HEK293 (cell line): ENCODE data around the gene PRSS50.

Experiments used
- CTCF ChIA-PET: fragments of 350-600 bp; formaldehyde crosslinking; extraction: SDS; loops from one replicate; lab custom pipeline; 2021; ENCODE audit warnings: antibody characterized with exemption; lab: Yijun Ruan, JAX
- POLR2A ChIA-PET: fragments of 300-600 bp; formaldehyde crosslinking; extraction: SDS; loops from one replicate; lab custom pipeline; 2020; ENCODE audit warnings: antibody characterized with exemption, inconsistent platforms; lab: Yijun Ruan, JAX
- H3K27ac ChIP-seq: fragments of 200-500 bp; sonication (Bioruptor generic); 2 replicates; pipeline ENCODE4 v1.5.1; 2014; ENCODE audit warnings: low read depth, low read length, control low read depth, inconsistent platforms; ENCODE audit errors: extremely low read depth
- H3K36me3 ChIP-seq, 2 experiments: fragments of 200-500 bp in 1 of 2; sonication (Bioruptor generic) in 1 of 2; 1 replicate in 1 of 2; 2 replicates in 1 of 2; pipeline ENCODE4 v1.5.1; 2014 to 2017; ENCODE audit warnings: inconsistent platforms in 2 of 2, low read length in 2 of 2; ENCODE audit not compliant: control insufficient read depth in 2 of 2, insufficient read depth in 1 of 2
- H3K4me1 ChIP-seq: fragments of 200-500 bp; sonication (Bioruptor generic); 2 replicates; pipeline ENCODE4 v1.5.1; 2014; ENCODE audit warnings: mild to moderate bottlenecking, low read length, inconsistent platforms; ENCODE audit not compliant: control insufficient read depth, insufficient read depth
- H3K4me3 ChIP-seq: 2 replicates; pipeline ENCODE4 v1.5.1; 2011; ENCODE audit warnings: low read depth, mild to moderate bottlenecking, control low read depth, low read length, moderate library complexity
- H3K9me3 ChIP-seq: fragments of 200-500 bp; sonication (Bioruptor generic); 2 replicates; pipeline ENCODE4 v1.5.1; 2014; ENCODE audit warnings: low read depth, low read length, inconsistent platforms; ENCODE audit not compliant: control insufficient read depth, insufficient read depth
- CTCF ChIP-seq: fragments of 450-650 bp; formaldehyde crosslinking; IDR thresholded peaks from 2 replicates; pipeline ENCODE4 v1.5.1; 2016; ENCODE audit warnings: missing biosample characterization, missing genetic modification characterization
- EGR2 ChIP-seq: fragments of 450-650 bp; formaldehyde crosslinking; IDR thresholded peaks from 2 replicates; pipeline ENCODE4 v1.5.1; 2016; ENCODE audit warnings: low read depth, missing biosample characterization, missing genetic modification characterization
- GLI4 ChIP-seq: fragments of 450-650 bp; formaldehyde crosslinking; IDR thresholded peaks from 2 replicates; pipeline ENCODE4 v1.5.1; 2016; ENCODE audit warnings: missing biosample characterization, missing genetic modification characterization
- IKZF3 ChIP-seq: fragments of 450-650 bp; IDR thresholded peaks from 2 replicates; pipeline ENCODE4 v1.5.0; 2018; ENCODE audit warnings: missing biosample characterization, mild to moderate bottlenecking, missing genetic modification characterization, moderate library complexity
- PBX3 ChIP-seq: sonication (generic); formaldehyde crosslinking; IDR thresholded peaks from 2 replicates; pipeline ENCODE4 v1.8.1; 2022; ENCODE audit warnings: mild to moderate bottlenecking, moderate library complexity, missing genetic modification reagents
- SETDB1 ChIP-seq: IDR thresholded peaks from one replicate; pipeline ENCODE4 v1.6.1; 2017; ENCODE audit warnings: mild to moderate bottlenecking, low read length, moderate library complexity, mixed read lengths; ENCODE audit not compliant: insufficient read length
- ZBTB6 ChIP-seq: fragments of 450-650 bp; formaldehyde crosslinking; IDR thresholded peaks from 2 replicates; pipeline ENCODE4 v1.5.1; 2017; ENCODE audit warnings: missing biosample characterization, missing genetic modification characterization
- ZFP69B ChIP-seq: fragments of 450-650 bp; formaldehyde crosslinking; IDR thresholded peaks from 2 replicates; pipeline ENCODE4 v1.5.1; 2016; ENCODE audit warnings: missing biosample characterization, missing genetic modification characterization
- ZNF114 ChIP-seq: fragments of 450-650 bp; formaldehyde crosslinking; IDR thresholded peaks from 2 replicates; pipeline ENCODE4 v1.5.0; 2017; ENCODE audit warnings: missing biosample characterization, missing genetic modification characterization
- ZNF16 ChIP-seq: fragments of 450-650 bp; formaldehyde crosslinking; IDR thresholded peaks from 2 replicates; pipeline ENCODE4 v1.5.1; 2016; ENCODE audit warnings: low read depth, missing biosample characterization, missing genetic modification characterization
- ZNF184 ChIP-seq: fragments of 450-650 bp; IDR thresholded peaks from 2 replicates; pipeline ENCODE4 v1.5.1; 2018; ENCODE audit warnings: missing biosample characterization, mild to moderate bottlenecking, missing genetic modification characterization
- ZNF19 ChIP-seq: fragments of 450-650 bp; formaldehyde crosslinking; IDR thresholded peaks from 2 replicates; pipeline ENCODE4; 2016; ENCODE audit warnings: missing biosample characterization, missing genetic modification characterization, low read depth
- ZNF202 ChIP-seq: fragments of 450-650 bp; formaldehyde crosslinking; IDR thresholded peaks from 2 replicates; pipeline ENCODE4 v1.5.1; 2016; ENCODE audit warnings: missing biosample characterization, missing genetic modification characterization, borderline replicate concordance
- ZNF221 ChIP-seq: fragments of 450-650 bp; formaldehyde crosslinking; IDR thresholded peaks from 2 replicates; pipeline ENCODE4 v1.5.1; 2017; ENCODE audit warnings: missing biosample characterization, missing genetic modification characterization, borderline replicate concordance
- ZNF23 ChIP-seq: fragments of 450-650 bp; formaldehyde crosslinking; IDR thresholded peaks from 2 replicates; pipeline ENCODE4 v1.5.1; 2016; ENCODE audit warnings: missing biosample characterization, missing genetic modification characterization, borderline replicate concordance
- ZNF292 ChIP-seq: fragments of 450-650 bp; formaldehyde crosslinking; IDR thresholded peaks from 2 replicates; pipeline ENCODE4 v1.5.1; 2016; ENCODE audit warnings: low read depth, missing biosample characterization, missing genetic modification characterization, borderline replicate concordance
- ZNF324 ChIP-seq: fragments of 450-650 bp; formaldehyde crosslinking; IDR thresholded peaks from 2 replicates; pipeline ENCODE4 v1.5.1; 2016; ENCODE audit warnings: missing biosample characterization, missing genetic modification characterization
- ZNF433 ChIP-seq: fragments of 450-650 bp; formaldehyde crosslinking; IDR thresholded peaks from 2 replicates; pipeline ENCODE4 v1.5.1; 2016; ENCODE audit warnings: missing biosample characterization, missing genetic modification characterization, low read depth
- ZNF558 ChIP-seq: fragments of 450-650 bp; formaldehyde crosslinking; IDR thresholded peaks from 2 replicates; pipeline ENCODE4 v1.5.1; 2016; ENCODE audit warnings: missing biosample characterization, missing genetic modification characterization
- ZNF560 ChIP-seq: fragments of 450-650 bp; formaldehyde crosslinking; IDR thresholded peaks from 2 replicates; pipeline ENCODE4 v1.5.1; 2017; ENCODE audit warnings: missing biosample characterization, missing genetic modification characterization, borderline replicate concordance
- ZNF639 ChIP-seq: fragments of 450-650 bp; formaldehyde crosslinking; IDR thresholded peaks from 2 replicates; pipeline ENCODE4 v1.5.1; 2016; ENCODE audit warnings: missing biosample characterization, missing genetic modification characterization

Gene PRSS50

GRCh38 chr3:46713050-46713897, 4.4 kb downstream of the PRSS50 start:
- TF ChIP-seq ZNF560 (tag by site-specific recombination) (no peak), ZNF23 (tag by site-specific recombination) (no peak), ZNF19 (tag by site-specific recombination) (no peak), ZFP69B (tag by site-specific recombination) (no peak), ZNF114 (tag by site-specific recombination) (no peak), IKZF3 (no peak), EGR2 (tag by site-specific recombination) (no peak), ZNF558 (tag by site-specific recombination) (no peak), ZNF433 (tag by site-specific recombination) (no peak), ZNF221 (tag by site-specific recombination) (no peak), ZBTB6 (tag by site-specific recombination) (no peak), ZNF184 (no peak), GLI4 (tag by site-specific recombination) (no peak), ZNF324 (tag by site-specific recombination) (no peak), SETDB1 (no peak)
- Histone ChIP-seq H3K36me3 (no peaks in the 10 kb centered on the region), H3K9me3 (no peaks in the 10 kb centered on the region), H3K27ac (no peak overlapping the region), H3K4me3 (no peak overlapping the region), H3K4me1 (no peaks in the 10 kb centered on the region)
- CTCF ChIA-PET = no interaction called here
- POLR2A ChIA-PET = no interaction called here

DNA sequence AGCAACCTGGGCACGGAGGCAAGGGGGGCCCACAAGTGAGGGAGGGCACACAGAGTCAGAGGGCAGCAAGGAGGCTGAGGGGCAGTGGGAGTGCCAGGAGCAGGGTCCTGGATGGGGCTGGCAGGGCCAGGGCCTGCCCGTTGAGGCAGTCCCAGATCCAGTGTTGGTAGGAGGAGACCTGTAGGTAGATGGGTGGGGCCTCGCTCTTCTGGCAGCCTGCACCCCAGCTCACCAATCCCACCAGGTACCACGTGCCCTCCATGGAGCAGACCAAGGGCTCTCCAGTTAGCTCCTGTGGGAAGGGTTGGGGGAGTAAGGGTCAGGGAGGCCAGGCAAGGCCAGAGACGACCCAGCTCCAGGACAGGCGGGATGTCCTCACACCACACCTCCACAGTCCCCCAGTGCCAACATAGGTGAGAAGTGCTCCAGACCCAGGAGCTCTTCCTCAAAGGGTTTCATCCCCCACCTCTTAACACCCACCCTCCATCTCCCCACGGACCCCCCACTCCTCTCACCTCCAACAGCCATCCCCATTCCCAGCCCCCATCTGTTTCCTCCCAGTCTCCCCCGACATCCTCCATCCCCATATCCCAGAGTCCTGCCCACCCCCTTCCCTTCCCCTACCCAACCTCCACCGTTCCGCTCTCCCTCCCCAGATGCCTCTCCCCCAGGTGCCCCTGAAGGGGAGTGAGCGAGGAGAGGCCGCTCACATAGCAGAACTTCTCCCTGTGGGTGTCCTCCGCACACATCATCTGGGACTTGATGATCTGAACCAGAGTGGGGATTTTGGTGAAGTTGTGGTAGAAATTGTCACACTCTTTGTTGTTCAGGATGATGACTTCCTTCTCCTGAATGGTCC, 5.2 kb downstream of the PRSS50 start:
- TF ChIP-seq ZNF19 (tag by site-specific recombination) = no peak
- TF ChIP-seq EGR2 (tag by site-specific recombination) = peak; percentile 43; the same call in 1 of the 2 replicates
- Histone ChIP-seq H3K36me3 (no peaks in the 10 kb centered on the region), H3K4me3 (no peak overlapping the region), H3K9me3 (no peaks in the 10 kb centered on the region), H3K27ac (no peak overlapping the region), H3K4me1 (no peaks in the 10 kb centered on the region)
- ChIA-PET POLR2A (no interaction called here), CTCF (interaction anchor here (0.5 to 1.3 kb wide), 2 partner anchors 11 to 294 kb away, joined by 3 to 5 read pairs; partner anchors contain the start of gene TMIE)

GRCh38 chr3:46711760-46712159, 5.9 kb downstream of the PRSS50 start:
- ChIA-PET CTCF (interaction anchor here (0.5 to 1.3 kb wide), 2 partner anchors 10 to 295 kb away, joined by 3 to 5 read pairs; partner anchors contain the start of gene TMIE), POLR2A (no interaction called here)
- Histone ChIP-seq H3K4me1 (no peaks in the 10 kb centered on the region), H3K36me3 (no peaks in the 10 kb centered on the region), H3K27ac (no peak overlapping the region), H3K4me3 (no peak overlapping the region), H3K9me3 (no peaks in the 10 kb centered on the region)
- no peak for TF ChIP-seq SETDB1
- no peak for TF ChIP-seq IKZF3
- no peak for TF ChIP-seq ZNF202 (tag by site-specific recombination)
- TF ChIP-seq ZNF16 (tag by site-specific recombination) = no peak
- no peak for TF ChIP-seq CTCF (tag by site-specific recombination)
- no peak for TF ChIP-seq ZNF292 (tag by site-specific recombination)
- no peak for TF ChIP-seq ZNF324 (tag by site-specific recombination)
- TF ChIP-seq PBX3 (CRISPR knock-in tag) = no peak
- no peak for TF ChIP-seq ZNF639 (tag by site-specific recombination)
